NB4 (cell line): ENCODE data around the gene LCE1A.

Source experiments
- DNase-seq: peaks from one replicate; pipeline ENCODE4 v3.0.0; 2010; ENCODE audit warnings: low read depth
- H3K4me3 ChIP-seq: one replicate; pipeline ENCODE4 v1.5.1; 2011; ENCODE audit warnings: mild to moderate bottlenecking, low read depth, low read length, moderate library complexity
- MYC ChIP-seq: IDR thresholded peaks from 2 replicates; pipeline ENCODE4 v1.6.1; 2011; ENCODE audit warnings: low read depth, low read length
- POLR2A ChIP-seq: IDR thresholded peaks from 2 replicates; pipeline ENCODE4 v1.6.1; 2011; ENCODE audit warnings: mild to moderate bottlenecking; ENCODE audit not compliant: insufficient read length; ENCODE audit errors: extremely low read depth
- TF ChIP-seq, protein P1 (sequence below): IDR thresholded peaks from 2 replicates; pipeline ENCODE4 v1.6.1; 2011; ENCODE audit warnings: low read depth, low read length
- TF ChIP-seq, protein P2 (sequence below): IDR thresholded peaks from one replicate; pipeline ENCODE4 v1.5.1; 2012; ENCODE audit warnings: low read depth, low read length

LCE1A gene, protein sequence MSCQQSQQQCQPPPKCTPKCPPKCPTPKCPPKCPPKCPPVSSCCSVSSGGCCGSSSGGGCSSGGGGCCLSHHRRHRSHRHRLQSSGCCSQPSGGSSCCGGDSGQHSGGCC

DNA sequence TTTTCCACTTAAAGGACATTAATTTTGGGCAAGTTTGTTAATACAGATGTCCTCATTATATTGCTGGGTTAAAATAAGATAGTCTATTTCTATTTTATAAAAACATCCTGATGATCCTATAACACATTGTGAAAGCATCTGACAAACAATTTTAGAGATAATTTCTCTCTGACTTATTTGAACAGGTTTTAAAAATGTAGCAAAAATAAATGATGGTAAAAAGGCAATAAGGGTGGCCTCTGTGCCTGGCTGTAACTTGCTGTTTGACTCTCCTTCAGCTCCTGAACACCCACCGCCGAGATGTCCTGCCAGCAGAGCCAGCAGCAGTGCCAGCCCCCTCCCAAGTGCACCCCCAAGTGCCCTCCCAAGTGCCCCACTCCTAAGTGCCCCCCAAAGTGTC, at the start of gene LCE1A:
Gene LCE1A (plus strand): TSS at position 301 of the 400 bp plus-strand sequence. CDS start 0 bp downstream, at position 301.
- no peak within 1 kb of the TSS for H3K4me3 ChIP-seq
- no peak for TF ChIP-seq MYC
- TF ChIP-seq POLR2A, result no peak
- TF ChIP-seq, protein P1, sequence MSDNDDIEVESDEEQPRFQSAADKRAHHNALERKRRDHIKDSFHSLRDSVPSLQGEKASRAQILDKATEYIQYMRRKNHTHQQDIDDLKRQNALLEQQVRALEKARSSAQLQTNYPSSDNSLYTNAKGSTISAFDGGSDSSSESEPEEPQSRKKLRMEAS, result no peak
- TF ChIP-seq, protein P2, sequence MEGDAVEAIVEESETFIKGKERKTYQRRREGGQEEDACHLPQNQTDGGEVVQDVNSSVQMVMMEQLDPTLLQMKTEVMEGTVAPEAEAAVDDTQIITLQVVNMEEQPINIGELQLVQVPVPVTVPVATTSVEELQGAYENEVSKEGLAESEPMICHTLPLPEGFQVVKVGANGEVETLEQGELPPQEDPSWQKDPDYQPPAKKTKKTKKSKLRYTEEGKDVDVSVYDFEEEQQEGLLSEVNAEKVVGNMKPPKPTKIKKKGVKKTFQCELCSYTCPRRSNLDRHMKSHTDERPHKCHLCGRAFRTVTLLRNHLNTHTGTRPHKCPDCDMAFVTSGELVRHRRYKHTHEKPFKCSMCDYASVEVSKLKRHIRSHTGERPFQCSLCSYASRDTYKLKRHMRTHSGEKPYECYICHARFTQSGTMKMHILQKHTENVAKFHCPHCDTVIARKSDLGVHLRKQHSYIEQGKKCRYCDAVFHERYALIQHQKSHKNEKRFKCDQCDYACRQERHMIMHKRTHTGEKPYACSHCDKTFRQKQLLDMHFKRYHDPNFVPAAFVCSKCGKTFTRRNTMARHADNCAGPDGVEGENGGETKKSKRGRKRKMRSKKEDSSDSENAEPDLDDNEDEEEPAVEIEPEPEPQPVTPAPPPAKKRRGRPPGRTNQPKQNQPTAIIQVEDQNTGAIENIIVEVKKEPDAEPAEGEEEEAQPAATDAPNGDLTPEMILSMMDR, result no peak
- DNase-seq, result no peak

DNA sequence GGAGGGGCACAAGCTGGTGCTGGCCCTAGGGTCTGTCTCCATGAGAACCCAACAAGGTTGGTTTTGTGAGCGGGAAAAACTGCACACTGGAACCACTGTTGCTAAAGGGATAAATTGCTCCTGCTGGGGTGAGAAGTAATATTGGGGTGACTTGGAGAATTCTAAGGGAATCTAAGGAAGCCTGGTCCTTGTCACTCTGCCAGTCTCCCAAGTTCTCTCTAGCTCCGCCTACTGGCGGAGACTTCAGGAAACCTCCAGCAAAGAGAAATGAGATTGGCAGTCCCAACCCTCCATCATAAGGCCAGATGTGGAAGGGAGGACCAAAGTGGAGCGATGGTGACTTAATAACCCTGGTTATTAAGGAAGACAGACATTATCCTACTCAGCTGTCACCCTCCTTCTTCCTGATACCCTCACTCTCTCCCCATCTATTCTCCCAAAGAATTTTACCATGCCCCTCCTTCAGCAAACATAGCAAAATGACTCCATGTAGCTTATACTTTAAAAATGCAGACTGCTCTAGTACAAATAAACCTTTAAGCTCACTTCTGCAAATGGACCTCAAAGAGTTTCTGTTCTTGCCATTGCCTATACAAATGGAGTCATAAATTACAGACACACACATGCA, 49.6 kb upstream of the LCE1A start:
- DNase-seq, result peak; percentile 41
- TF ChIP-seq, protein P2, result peak; percentile 71
- TF ChIP-seq POLR2A, result no peak
- no peak overlapping the region for H3K4me3 ChIP-seq

DNA sequence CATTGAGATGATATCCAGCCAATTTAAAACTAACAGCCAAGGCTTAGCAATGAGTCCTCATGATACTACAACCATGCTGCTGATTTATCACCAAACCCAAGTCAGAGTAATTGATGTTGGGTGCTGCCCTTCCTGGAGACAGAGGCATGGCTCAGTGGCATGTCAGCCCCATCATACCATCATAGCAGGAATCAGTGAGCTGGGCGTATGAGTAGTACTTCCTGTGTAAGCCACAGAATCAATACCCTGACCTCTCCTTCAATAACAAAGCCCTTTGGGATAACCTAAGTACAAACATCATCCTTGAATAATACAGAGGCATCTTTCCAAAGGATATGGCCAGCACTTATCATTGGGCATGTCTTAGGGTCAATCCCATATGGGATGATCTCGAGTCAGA, 44.2 kb upstream of the LCE1A start:
- no peak for DNase-seq
- H3K4me3 ChIP-seq, result no peak overlapping the region
- TF ChIP-seq POLR2A (no peak), MYC (no peak)
- TF ChIP-seq, protein P1, result no peak
- TF ChIP-seq, protein P2, result no peak

DNA sequence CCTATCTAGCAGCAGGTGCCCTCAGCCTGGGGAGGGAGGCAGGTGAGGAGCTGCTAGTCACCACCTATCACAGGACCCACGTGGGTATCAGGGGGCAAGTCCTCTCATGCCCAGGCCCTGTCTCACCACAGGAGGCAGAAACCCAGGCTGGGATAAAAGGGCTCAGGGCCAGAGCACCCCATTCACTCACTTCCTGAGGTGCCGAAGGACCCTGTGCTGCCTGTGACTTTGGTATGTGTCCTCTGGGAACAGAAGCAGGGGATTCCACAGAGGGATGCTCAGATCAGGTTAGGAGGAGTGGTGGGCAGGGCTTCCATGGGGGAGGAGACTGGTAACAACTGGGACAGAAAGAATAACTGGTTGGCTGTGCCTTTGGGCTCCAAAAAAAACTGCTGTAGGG, 41.2 kb upstream of the LCE1A start, which contains the start of gene LCE1E:
Gene LCE1E (plus strand): TSS at position 181 of the 400 bp plus-strand sequence. CDS start 1,043 bp downstream, outside the sequence.
- DNase-seq, result no peak
- no peak within 1 kb of the TSS for H3K4me3 ChIP-seq
- TF ChIP-seq, protein P1, result no peak
- no peak for TF ChIP-seq POLR2A
- TF ChIP-seq, protein P2, result no peak
- no peak for TF ChIP-seq MYC

DNA sequence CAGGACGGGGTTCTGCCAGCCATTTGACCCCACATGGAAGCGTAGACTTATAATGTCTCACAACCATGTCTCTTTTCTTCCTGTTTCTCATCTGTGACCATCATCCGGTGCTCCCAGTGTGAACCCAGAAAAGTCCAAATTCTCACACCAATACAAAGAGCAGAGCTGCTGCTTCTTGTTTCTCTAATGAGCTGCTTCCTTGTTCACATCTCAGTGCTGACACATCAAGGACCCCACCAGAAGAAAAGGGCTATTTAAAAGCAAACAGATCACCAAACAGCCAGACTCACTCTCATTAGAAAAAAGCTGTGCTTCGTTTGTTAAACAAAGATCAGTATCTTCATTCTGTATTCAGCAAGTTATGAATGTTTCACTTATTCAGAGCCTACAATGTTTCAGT, 31.6 kb upstream of the LCE1A start:
- DNase-seq, result no peak

More for the DNA sequence above, 31.6 kb upstream of the LCE1A start:
- TF ChIP-seq, protein P1, result no peak
- TF ChIP-seq, protein P2, result no peak
- no peak for TF ChIP-seq MYC
- TF ChIP-seq POLR2A, result no peak
- H3K4me3 ChIP-seq, result no peak overlapping the region
